Measurements from ENCODE around the gene FANCC.

Gene FANCC

GRCh38 chr9:95092262-95093072 lies 225.0 kb downstream of the FANCC start:
- TF ChIP-seq CTCF (IDR thresholded peaks at IDR 0.05; ENCODE audit: low read depth, low read length, missing control alignments): no peak
- H3K4me3 ChIP-seq (ENCODE audit: low read depth, low read length): no peak overlapping the region
- DNase-seq (ENCODE audit: low read depth): no peak

GRCh38 chr9:95091601-95092261 lies 225.8 kb downstream of the FANCC start:
- DNase-seq (ENCODE audit: low read depth): no peak
- no peak overlapping the region for H3K4me3 ChIP-seq (ENCODE audit: low read depth, low read length)
- TF ChIP-seq CTCF (IDR thresholded peaks at IDR 0.05; ENCODE audit: low read depth, low read length, missing control alignments): no peak

GRCh38 chr9:95090871-95091577 lies 226.5 kb downstream of the FANCC start:
- DNase-seq (ENCODE audit: low read depth): no peak
- no peak for TF ChIP-seq CTCF (IDR thresholded peaks at IDR 0.05; ENCODE audit: low read depth, low read length, missing control alignments)
- no peak overlapping the region for H3K4me3 ChIP-seq (ENCODE audit: low read depth, low read length)

- DNase-seq (ENCODE audit: low read depth): no peak
- no peak for TF ChIP-seq CTCF (IDR thresholded peaks at IDR 0.05; ENCODE audit: low read depth, low read length, missing control alignments)
- no peak overlapping the region for H3K4me3 ChIP-seq (ENCODE audit: low read depth, low read length)
Measured at GRCh38 chr9:95090023-95090791, 227.3 kb downstream of the FANCC start.

DNA sequence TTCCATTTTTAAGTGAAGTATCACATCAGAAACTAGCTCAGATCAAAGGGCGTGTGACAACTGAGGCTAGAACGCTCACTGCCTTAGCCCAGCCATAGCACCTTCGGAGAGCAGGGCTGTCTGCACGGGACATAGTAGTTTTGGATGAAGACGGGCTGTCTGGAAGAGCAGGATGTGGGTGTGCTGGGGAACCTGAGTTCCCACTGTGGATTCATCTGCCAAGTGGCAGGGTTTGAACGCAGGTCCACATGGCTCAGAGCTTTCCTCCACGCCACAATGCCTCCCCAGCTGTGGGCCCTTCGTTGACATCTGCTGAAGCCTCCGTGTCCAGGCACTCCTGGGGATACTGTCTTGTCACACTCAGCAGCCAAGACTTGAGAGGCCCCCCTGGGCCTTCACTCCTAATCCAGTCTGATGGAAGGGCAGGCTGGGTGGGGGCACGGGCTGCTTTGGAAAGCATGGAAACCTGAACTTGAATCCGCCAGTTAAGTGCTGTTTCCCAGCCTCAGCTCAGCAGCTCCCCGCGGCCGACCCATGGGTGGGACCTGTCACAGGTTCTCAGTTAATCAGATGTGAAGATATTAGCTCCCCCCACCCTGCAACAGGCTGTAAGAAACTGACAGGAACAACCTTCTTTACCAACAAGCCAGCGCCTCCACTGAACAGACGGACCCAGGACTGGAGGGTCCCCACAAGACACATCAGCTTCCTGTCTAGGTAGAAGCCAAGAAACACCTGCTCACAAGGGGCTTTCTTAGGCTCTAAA lies 228.1 kb downstream of the FANCC start:
- DNase-seq (ENCODE audit: low read depth): no peak
- no peak for TF ChIP-seq CTCF (IDR thresholded peaks at IDR 0.05; ENCODE audit: low read depth, low read length, missing control alignments)
- H3K4me3 ChIP-seq (ENCODE audit: low read depth, low read length): no peak overlapping the region

All from GM12864 (cell line).